HL-60 (cell line): ENCODE measurements around the gene AHCTF1.

Experiments
- DNase-seq, 2 experiments: peaks; one replicate each; pipeline ENCODE4 v3.0.0-alpha.2; 2010 to 2020; ENCODE audit warnings: low read depth in 1 of 2, low spot score in 1 of 2
- H3K27ac ChIP-seq: fragments of 250-450 bp; sonication (Bioruptor Pico); replicated peaks from 2 replicates; pipeline ENCODE4 v1.5.1; 2020; ENCODE audit warnings: mild to moderate bottlenecking, moderate library complexity
- H3K27me3 ChIP-seq: fragments of 250-450 bp; sonication (Bioruptor Pico); 2 replicates; pipeline ENCODE4 v1.5.1; 2021; ENCODE audit warnings: mild to moderate bottlenecking, moderate library complexity; ENCODE audit not compliant: insufficient read depth, poor library complexity, severe bottlenecking
- H3K4me3 ChIP-seq: replicated peaks from 2 replicates; pipeline ENCODE4 v1.5.1; 2011; ENCODE audit warnings: mild to moderate bottlenecking, control low read depth, low read length; ENCODE audit not compliant: insufficient read depth
- GABPA ChIP-seq: IDR thresholded peaks from 2 replicates; pipeline ENCODE4 v1.6.1; 2012; ENCODE audit warnings: low read depth
- POLR2AphosphoS5 ChIP-seq: IDR thresholded peaks from 2 replicates; pipeline ENCODE4 v1.6.1; 2012; ENCODE audit warnings: low read depth
- SPI1 ChIP-seq: IDR thresholded peaks from 2 replicates; pipeline ENCODE4 v1.6.1; 2012; ENCODE audit warnings: low read depth, mild to moderate bottlenecking, borderline replicate concordance
- TF ChIP-seq, protein P1 (sequence below): IDR thresholded peaks from one replicate; pipeline ENCODE4 v1.5.1; 2011; ENCODE audit warnings: low read length, control low read depth, inconsistent platforms; ENCODE audit not compliant: insufficient read depth
- TF ChIP-seq, protein P2 (sequence below): IDR thresholded peaks from 2 replicates; pipeline ENCODE4 v1.6.1; 2012; ENCODE audit warnings: low read depth; ENCODE audit not compliant: insufficient replicate concordance

Gene AHCTF1

DNA sequence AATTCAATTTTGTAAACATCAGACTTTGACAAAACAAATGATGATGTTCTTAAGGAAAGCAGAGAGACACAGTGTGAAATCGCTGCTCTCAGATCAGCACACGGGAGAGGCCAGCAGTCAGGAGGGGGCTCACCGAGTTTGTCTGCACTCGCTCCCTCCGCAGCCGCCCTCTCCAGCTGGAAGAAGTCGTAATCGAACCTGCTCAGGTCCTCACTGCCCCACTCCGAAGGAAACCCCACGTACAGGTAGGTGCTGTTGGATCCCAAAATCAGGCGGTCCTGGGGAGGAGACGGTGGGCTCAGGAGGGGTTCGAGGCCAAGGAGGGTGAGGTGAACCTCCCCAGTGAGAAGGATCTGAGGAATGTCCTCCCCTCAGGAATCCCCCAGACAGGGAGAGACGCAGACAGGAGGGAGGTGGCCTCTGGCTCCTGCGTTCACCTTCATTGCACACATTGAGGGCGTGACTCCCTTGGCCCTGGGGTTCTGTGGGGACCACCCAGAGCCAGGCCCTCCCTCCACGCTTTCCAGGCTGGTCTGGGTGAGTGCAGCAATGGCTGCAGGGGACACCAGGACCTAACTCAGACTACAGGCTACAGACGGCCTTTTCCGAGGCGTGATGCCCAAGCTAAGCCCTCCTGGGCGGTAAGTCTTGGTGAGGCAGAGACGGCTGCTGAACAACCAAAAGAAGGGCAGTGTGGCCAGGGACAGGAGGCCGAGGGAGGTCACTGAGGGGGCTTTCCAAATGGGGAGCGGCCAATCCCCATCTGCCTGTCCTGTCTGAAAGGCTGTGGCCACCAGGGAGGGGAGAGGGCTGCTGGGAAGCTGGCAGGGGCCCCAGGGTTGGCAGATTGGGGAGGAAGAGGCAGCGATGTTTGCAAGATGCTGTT is 142.1 kb downstream of the AHCTF1 start:
- no peaks in the 10 kb centered on the region for H3K27me3 ChIP-seq
- H3K27ac ChIP-seq: no peak overlapping the region
- DNase-seq: no peak
- no peak for TF ChIP-seq GABPA
- no peak for TF ChIP-seq SPI1
- TF ChIP-seq, protein P1, sequence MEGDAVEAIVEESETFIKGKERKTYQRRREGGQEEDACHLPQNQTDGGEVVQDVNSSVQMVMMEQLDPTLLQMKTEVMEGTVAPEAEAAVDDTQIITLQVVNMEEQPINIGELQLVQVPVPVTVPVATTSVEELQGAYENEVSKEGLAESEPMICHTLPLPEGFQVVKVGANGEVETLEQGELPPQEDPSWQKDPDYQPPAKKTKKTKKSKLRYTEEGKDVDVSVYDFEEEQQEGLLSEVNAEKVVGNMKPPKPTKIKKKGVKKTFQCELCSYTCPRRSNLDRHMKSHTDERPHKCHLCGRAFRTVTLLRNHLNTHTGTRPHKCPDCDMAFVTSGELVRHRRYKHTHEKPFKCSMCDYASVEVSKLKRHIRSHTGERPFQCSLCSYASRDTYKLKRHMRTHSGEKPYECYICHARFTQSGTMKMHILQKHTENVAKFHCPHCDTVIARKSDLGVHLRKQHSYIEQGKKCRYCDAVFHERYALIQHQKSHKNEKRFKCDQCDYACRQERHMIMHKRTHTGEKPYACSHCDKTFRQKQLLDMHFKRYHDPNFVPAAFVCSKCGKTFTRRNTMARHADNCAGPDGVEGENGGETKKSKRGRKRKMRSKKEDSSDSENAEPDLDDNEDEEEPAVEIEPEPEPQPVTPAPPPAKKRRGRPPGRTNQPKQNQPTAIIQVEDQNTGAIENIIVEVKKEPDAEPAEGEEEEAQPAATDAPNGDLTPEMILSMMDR: no peak
- TF ChIP-seq POLR2AphosphoS5: no peak
- TF ChIP-seq, protein P2, sequence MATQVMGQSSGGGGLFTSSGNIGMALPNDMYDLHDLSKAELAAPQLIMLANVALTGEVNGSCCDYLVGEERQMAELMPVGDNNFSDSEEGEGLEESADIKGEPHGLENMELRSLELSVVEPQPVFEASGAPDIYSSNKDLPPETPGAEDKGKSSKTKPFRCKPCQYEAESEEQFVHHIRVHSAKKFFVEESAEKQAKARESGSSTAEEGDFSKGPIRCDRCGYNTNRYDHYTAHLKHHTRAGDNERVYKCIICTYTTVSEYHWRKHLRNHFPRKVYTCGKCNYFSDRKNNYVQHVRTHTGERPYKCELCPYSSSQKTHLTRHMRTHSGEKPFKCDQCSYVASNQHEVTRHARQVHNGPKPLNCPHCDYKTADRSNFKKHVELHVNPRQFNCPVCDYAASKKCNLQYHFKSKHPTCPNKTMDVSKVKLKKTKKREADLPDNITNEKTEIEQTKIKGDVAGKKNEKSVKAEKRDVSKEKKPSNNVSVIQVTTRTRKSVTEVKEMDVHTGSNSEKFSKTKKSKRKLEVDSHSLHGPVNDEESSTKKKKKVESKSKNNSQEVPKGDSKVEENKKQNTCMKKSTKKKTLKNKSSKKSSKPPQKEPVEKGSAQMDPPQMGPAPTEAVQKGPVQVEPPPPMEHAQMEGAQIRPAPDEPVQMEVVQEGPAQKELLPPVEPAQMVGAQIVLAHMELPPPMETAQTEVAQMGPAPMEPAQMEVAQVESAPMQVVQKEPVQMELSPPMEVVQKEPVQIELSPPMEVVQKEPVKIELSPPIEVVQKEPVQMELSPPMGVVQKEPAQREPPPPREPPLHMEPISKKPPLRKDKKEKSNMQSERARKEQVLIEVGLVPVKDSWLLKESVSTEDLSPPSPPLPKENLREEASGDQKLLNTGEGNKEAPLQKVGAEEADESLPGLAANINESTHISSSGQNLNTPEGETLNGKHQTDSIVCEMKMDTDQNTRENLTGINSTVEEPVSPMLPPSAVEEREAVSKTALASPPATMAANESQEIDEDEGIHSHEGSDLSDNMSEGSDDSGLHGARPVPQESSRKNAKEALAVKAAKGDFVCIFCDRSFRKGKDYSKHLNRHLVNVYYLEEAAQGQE: no peak
- no peak overlapping the region for H3K4me3 ChIP-seq
